22Rv1 (cell line): Measurements from ENCODE around the gene ACTR3.

Experiments used
- H3K27ac ChIP-seq: fragments of 450-650 bp; 2 replicates; pipeline ENCODE4 v1.5.1; 2017
- ZFX ChIP-seq: fragments of 450-650 bp; IDR thresholded peaks from 2 replicates; pipeline ENCODE4 v1.6.1; 2017; ENCODE audit warnings: antibody characterized with exemption, borderline replicate concordance
- TF ChIP-seq, protein P1 (sequence below): fragments of 450-650 bp; IDR thresholded peaks from 2 replicates; pipeline ENCODE4 v1.5.1; 2017; ENCODE audit warnings: mild to moderate bottlenecking

The ACTR3 gene

DNA sequence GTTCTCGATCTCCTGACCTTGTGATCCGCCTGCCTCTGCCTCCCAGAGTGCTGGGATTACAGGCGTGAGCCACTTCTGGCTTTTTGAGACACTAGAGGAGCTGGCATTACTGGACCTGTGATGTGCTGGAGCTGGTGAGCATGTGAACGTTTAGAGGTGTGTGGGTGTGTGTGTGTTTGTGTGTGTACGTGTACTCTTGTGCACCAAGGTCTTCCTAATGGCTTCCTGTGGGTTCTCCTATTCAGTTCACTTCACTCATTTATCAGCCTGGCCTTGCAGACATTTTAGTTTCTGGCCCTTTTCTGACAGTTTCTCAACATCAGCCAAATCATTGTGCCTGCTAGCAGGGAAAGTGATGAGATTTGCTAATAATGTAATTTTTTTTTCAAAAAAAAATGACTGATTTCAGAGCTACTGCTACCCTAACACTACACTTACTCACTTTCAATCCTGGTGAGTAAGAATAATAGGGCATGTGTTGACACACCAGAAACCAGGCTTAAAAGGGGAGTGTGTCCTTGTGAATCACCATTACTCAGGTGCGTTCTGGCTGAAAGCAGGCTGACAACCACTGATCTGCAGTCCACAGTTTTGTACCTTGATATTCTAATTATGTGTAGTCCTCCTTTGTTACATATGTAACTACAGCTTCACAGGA is 41.0 kb upstream of the ACTR3 start:
- no peak overlapping the region for H3K27ac ChIP-seq
- TF ChIP-seq, protein P1, sequence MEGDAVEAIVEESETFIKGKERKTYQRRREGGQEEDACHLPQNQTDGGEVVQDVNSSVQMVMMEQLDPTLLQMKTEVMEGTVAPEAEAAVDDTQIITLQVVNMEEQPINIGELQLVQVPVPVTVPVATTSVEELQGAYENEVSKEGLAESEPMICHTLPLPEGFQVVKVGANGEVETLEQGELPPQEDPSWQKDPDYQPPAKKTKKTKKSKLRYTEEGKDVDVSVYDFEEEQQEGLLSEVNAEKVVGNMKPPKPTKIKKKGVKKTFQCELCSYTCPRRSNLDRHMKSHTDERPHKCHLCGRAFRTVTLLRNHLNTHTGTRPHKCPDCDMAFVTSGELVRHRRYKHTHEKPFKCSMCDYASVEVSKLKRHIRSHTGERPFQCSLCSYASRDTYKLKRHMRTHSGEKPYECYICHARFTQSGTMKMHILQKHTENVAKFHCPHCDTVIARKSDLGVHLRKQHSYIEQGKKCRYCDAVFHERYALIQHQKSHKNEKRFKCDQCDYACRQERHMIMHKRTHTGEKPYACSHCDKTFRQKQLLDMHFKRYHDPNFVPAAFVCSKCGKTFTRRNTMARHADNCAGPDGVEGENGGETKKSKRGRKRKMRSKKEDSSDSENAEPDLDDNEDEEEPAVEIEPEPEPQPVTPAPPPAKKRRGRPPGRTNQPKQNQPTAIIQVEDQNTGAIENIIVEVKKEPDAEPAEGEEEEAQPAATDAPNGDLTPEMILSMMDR = no peak
- TF ChIP-seq ZFX = no peak

DNA sequence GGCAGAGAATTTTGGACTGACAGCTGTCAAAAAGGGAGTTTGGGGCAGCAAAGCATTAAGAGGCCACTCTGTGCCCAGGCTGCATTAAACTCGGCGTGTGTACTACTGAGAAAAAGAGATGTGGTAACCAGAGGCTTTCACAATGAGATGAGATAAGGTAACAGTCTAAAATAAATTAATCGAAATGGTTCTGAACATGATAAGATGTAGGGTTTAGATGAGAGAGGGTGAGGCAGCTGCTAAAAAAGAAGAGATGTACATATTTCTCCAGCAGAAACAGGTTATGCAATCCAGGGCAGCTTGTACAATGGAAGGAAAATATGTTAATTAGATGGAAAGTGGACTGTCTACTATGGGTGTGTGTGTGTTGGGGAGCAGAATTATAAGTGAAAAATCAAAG is 39.2 kb upstream of the ACTR3 start:
- no peak for TF ChIP-seq ZFX
- TF ChIP-seq, protein P1 = no peak
- no peak overlapping the region for H3K27ac ChIP-seq

DNA sequence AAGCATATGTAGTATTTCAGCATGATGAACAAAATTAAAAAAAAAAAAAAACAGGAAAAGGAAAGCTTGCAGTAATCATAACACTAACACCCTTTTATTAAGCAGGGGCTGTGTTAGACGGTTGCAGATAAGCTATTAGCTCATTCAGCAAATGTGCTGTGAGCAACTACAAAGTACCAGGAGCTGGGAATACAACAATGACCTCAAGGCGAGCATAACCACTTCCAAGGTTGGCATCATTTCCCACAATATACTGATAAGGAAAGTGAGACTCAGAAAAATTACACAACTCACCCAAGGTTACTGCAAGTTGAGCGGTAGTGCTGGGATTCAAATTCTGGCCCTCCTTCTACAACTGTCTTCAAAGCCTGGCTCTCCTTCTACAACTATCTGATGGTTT is 38.2 kb upstream of the ACTR3 start:
- TF ChIP-seq, protein P1 = no peak
- no peak for TF ChIP-seq ZFX
- H3K27ac ChIP-seq = no peak overlapping the region

DNA sequence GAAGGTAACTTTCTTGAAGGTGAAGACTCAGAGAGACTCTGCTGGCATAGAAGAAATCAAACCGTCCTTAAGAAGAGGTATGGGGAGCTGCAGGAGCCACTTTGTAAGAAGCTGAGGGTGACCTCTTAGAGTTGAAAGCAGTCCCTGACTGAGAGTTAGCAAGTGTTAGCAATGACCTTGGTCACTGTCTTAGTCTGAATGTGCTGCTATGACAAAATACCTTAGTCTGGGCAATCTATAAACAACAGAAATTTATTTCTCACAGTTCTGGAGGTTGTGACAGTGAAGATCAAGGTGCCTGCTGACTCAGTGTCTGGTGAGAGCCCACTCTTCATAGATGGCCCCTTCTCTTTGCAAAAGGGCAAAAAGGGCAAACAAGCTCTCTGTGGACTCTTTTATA is 35.7 kb upstream of the ACTR3 start:
- H3K27ac ChIP-seq = no peak overlapping the region
- TF ChIP-seq, protein P1 = no peak
- TF ChIP-seq ZFX = no peak

DNA sequence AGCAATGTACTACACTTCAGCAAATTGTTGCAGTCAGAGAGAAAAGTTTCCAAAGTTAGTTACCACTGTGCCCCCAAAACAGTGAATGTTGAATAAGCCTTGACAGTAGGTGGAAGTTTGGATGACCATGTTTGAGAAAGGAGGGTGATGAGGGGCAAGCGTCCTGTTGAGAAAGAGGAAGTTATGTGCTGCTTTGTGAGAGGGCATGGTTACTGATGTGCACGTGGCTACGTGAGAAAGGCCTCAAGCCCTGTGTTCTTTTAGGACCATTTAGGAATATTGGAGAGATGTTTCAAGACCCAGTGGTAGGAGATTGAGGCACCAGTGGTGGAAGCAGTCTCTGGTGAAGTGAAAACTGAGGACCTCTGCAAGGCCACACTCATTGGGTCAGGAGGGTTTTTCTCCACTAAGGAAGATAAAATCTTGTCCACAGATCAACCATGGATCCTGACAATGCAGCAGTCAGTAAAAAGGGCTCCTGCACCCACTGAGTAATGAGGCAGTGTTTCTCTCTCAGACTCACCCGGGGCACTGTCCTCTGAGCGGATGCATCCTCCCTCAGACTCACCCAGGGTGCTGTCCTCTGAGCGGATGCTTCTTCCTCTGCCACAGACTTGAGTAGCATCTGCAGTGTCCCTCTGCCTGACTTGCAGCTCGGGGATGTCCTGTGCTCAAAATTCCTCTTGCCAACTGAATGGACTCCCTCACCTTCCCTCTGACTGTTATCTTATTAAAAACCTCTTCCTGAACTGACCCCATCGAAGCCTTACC is 34.7 kb upstream of the ACTR3 start:
- no peak overlapping the region for H3K27ac ChIP-seq
- TF ChIP-seq, protein P1 = no peak
- no peak for TF ChIP-seq ZFX

DNA sequence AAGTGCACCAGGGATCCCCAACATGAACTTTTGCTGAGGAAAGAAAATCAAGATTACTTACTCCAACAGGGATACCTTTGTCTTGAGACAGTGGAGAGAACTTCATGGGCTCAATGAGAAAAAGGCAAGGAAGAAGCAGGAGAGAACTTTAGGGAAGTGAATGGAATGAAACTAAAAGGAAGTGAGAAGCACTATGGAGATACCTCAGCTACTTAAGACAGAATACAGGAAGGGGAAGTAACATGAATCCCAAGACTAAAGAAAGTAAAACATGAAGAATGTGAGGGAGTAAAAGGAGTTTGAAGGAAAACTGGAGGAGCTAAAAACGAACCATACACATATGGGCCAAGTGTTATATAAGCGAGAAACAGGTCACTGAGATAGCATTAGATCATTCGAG is 32.4 kb upstream of the ACTR3 start:
- no peak for TF ChIP-seq ZFX
- TF ChIP-seq, protein P1 = no peak
- no peak overlapping the region for H3K27ac ChIP-seq

DNA sequence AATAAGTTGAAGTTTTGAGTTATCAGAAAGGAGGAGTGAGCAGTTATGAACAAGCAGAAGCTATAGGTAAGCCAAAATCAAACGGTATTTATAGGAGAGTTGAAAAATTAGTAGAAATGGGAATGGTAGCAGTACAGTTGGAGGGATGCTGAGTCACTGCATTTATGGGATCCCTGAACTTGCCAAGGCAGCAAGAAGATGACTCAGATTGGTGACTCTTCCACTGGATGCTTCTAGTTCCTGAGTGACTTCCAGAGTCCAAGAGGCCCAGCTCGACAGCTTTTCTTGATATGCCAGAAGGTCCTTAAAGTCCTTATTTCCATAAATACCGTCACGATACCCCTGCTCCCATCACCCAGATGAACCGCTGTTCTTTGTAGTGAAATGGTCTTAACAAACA is 31.1 kb upstream of the ACTR3 start:
- no peak overlapping the region for H3K27ac ChIP-seq
- no peak for TF ChIP-seq ZFX
- TF ChIP-seq, protein P1 = no peak
